Epidermal melanocyte (primary cell): ENCODE measurements around the gene ADGRB2.

Source experiments
- DNase-seq: peaks from one replicate; pipeline ENCODE4 v3.0.0; 2011; ENCODE audit warnings: low spot score; ENCODE audit not compliant: insufficient read length

Gene ADGRB2

DNA sequence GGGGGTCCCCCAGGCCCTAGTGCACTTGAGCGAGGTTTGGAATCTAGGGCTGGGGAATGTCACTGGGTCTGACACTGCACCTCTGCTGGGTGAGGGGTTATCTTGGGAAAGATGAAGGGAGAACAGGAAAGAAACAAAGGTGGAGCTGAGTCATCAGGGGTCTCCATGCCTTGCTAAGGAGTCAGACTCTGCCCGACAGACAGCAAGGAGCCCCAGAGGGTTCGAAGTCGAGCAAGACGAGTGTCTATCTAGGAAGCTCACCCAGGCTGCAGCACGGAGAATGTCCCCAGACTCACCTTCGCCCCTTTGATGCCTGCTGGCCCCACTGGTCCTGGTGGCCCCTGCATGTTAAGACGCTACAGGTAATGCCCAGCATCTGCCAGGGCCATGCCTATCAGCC lies 78.3 kb downstream of the ADGRB2 start:
- no peak for DNase-seq

DNA sequence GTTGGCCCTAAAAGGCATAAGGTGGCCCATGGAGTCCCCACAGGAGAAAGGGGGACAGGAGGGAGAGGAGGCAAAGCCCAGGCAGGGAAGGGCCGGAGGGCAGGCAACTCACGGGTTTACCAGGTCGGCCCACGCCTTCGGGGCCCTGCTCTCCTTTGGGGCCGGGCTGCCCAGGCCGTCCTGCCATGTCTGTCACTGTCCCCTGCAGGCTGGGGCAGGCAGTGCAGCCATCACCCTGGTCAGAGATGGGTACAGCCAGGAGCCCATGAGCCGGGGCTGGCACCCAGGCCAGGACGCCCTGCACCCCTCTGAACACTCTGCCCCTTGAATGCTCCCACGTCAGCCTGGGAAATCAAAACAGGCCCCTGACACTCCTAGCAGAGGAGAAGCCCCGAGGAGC lies 80.1 kb downstream of the ADGRB2 start:
- DNase-seq = no peak

DNA sequence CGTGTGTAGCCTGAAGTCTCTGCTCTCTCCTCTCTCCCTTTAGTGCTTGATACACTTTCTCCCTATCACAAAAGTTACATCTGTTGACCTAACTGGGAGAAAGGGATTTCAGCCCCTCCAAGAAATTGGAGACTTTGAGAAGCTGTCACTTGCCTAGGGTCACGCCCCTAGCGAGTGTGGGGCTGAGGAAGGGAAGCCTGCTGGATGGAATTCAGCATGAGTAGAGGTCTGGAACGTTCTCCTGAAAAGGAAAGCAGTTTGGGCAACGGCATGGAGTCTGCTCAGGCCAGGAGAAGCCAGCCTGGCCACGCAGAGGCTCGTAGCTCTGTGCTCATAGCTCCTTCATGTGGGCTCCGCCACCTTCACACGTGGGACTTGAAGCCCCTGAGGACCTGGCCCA lies 82.7 kb downstream of the ADGRB2 start:
- DNase-seq = no peak

- no peak for DNase-seq
Observed at GRCh38 chr1:31679676-31680230, 84.4 kb downstream of the ADGRB2 start.

- DNase-seq = no peak
Observed at GRCh38 chr1:31679091-31679490, 85.0 kb downstream of the ADGRB2 start.

- DNase-seq = no peak
Observed at GRCh38 chr1:31678681-31679080, 85.5 kb downstream of the ADGRB2 start.

- DNase-seq = no peak
Observed at GRCh38 chr1:31677949-31678348, 86.2 kb downstream of the ADGRB2 start.

DNA sequence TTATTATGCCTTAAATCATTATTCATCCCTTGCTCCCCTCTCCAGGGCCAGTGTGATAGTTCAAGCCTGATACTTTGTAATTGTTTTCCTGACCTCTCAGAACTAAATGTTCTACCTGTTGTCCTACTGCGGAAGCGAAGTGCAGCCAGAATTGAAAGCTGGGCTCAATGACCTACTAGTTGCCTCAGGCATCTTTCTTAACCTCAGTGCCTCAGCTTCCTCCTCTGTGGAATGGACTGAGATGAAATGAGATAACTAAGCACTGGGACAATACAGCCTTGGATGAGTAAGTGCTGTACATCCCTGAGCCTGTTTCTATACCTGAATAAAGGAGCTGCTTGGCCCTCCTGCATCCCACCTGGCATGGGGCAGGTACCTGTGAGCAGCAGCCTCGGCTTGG lies 86.7 kb downstream of the ADGRB2 start:
- DNase-seq = no peak
